GM20431 (cell line): ENCODE data around the gene BAK1.
"Not testable (repeated sequence)": the region's sequence is repeated elsewhere in the genome, so short reads cannot be mapped to it uniquely, and the experiment has no call there.

Experiments
- in situ Hi-C: fragments of 300-500 bp; cut with MseI, MboI; formaldehyde crosslinking; loops from one replicate; pipeline ENCODE4 v1.15.0; 2020; ENCODE audit warnings: low sequenced_read_pairs; ENCODE audit not compliant: unreplicated experiment

BAK1 gene

GRCh38 chr6:33609528-33609927 lies 29.5 kb upstream of the BAK1 start:
- in situ Hi-C loops: no loop called here

- in situ Hi-C loops: no loop called here
Observed at GRCh38 chr6:33609019-33609418, 28.9 kb upstream of the BAK1 start.

GRCh38 chr6:33607784-33608161 lies 27.7 kb upstream of the BAK1 start:
- in situ Hi-C loops: no loop called here

GRCh38 chr6:33607126-33607783 lies 27.2 kb upstream of the BAK1 start:
- in situ Hi-C loops: no loop called here

GRCh38 chr6:33606642-33607041 lies 26.6 kb upstream of the BAK1 start:
- in situ Hi-C loops: no loop called here

GRCh38 chr6:33604941-33605854 lies 25.1 kb upstream of the BAK1 start:
- in situ Hi-C loops: no loop called here

GRCh38 chr6:33602180-33602579 lies 22.1 kb upstream of the BAK1 start:
- in situ Hi-C loops: no loop called here

GRCh38 chr6:33600761-33601160 lies 20.7 kb upstream of the BAK1 start:
- in situ Hi-C loops: no loop called here

GRCh38 chr6:33599413-33599938 lies 19.4 kb upstream of the BAK1 start:
- in situ Hi-C loops: no loop called here

- in situ Hi-C loops: no loop called here
Observed at GRCh38 chr6:33597551-33598322, 17.7 kb upstream of the BAK1 start.

GRCh38 chr6:33596894-33597293 lies 16.8 kb upstream of the BAK1 start:
- in situ Hi-C loops: not testable (repeated sequence)

GRCh38 chr6:33595001-33595846 lies 15.1 kb upstream of the BAK1 start:
- in situ Hi-C loops: no loop called here

GRCh38 chr6:33593414-33593727 lies 13.3 kb upstream of the BAK1 start:
- in situ Hi-C loops: no loop called here

GRCh38 chr6:33592595-33593413 lies 12.7 kb upstream of the BAK1 start:
- in situ Hi-C loops: no loop called here

GRCh38 chr6:33592280-33592594 lies 12.2 kb upstream of the BAK1 start:
- in situ Hi-C loops: no loop called here

- in situ Hi-C loops: no loop called here
Observed at GRCh38 chr6:33591424-33592032, 11.5 kb upstream of the BAK1 start.

- in situ Hi-C loops: no loop called here
Observed at GRCh38 chr6:33590531-33591198, 10.6 kb upstream of the BAK1 start.
